Gastroesophageal sphincter (tissue), 3 donors: ENCODE measurements around the gene FAM168A.

Experiments
- CTCF ChIP-seq, 4 experiments: fragments of 200-600 bp in 2 of 4; fragments of 450-650 bp in 2 of 4; sonication (generic) in 1 of 4; IDR thresholded peaks; one replicate each; pipeline ENCODE4 v1.5.1; 2017 to 2019; ENCODE audit warnings: antibody characterized with exemption in 4 of 4, mild to moderate bottlenecking in 2 of 4, moderate library complexity in 2 of 4
- EP300 ChIP-seq: sonication (generic); formaldehyde crosslinking; IDR thresholded peaks from one replicate; pipeline ENCODE4 v1.6.1; 2017; ENCODE audit warnings: antibody characterized with exemption, mild to moderate bottlenecking
- POLR2A ChIP-seq, 2 donors: fragments of 450-650 bp; IDR thresholded peaks; one replicate each; pipeline ENCODE4 v1.6.1; 2017; ENCODE audit warnings: antibody characterized with exemption in 2 of 2, mild to moderate bottlenecking in 2 of 2, moderate library complexity in 1 of 2
- POLR2AphosphoS5 ChIP-seq: sonication (generic); formaldehyde crosslinking; IDR thresholded peaks from one replicate; pipeline ENCODE4 v1.6.1; 2017; ENCODE audit warnings: antibody characterized with exemption

GRCh38 chr11:73647459-73648100 lies 49.7 kb upstream of the FAM168A start:
- TF ChIP-seq CTCF (IDR thresholded peaks at IDR 0.05) (no peak), POLR2A (IDR thresholded peaks at IDR 0.05) (no peak), EP300 (no peak), POLR2AphosphoS5 (no peak)
